ENCODE data around the gene THAP10.

THAP10 gene

DNA sequence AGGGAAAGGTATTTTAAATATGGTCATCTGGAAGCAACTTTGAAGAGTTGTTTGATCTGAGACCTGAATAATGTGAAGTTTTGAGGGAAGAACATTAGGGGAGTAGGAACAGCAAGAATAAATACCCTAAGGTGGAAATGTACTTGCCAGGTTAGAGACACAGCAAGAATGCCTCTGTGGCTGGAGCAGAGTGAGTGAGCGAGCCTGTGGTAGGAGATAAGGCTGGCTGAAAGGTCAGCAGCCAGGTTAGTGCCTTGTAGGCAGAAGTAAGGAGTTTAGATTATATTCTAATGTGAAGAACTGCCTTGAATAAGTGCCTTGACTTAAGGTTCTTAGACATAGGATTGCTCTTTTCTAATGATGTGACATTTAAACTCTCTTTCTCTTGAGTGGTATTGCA, 18.7 kb upstream of the THAP10 start:
- in situ Hi-C loops (cut with MboI; ENCODE audit: low sequenced_read_pairs, unreplicated experiment): no loop called here
- DNase-seq (ENCODE audit: low spot score): no peak
- TF ChIP-seq, protein P1, sequence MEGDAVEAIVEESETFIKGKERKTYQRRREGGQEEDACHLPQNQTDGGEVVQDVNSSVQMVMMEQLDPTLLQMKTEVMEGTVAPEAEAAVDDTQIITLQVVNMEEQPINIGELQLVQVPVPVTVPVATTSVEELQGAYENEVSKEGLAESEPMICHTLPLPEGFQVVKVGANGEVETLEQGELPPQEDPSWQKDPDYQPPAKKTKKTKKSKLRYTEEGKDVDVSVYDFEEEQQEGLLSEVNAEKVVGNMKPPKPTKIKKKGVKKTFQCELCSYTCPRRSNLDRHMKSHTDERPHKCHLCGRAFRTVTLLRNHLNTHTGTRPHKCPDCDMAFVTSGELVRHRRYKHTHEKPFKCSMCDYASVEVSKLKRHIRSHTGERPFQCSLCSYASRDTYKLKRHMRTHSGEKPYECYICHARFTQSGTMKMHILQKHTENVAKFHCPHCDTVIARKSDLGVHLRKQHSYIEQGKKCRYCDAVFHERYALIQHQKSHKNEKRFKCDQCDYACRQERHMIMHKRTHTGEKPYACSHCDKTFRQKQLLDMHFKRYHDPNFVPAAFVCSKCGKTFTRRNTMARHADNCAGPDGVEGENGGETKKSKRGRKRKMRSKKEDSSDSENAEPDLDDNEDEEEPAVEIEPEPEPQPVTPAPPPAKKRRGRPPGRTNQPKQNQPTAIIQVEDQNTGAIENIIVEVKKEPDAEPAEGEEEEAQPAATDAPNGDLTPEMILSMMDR (IDR thresholded peaks at IDR 0.05; ENCODE audit: borderline replicate concordance, control extremely low read depth, extremely low read depth, insufficient read depth, missing control alignments): no peak

DNA sequence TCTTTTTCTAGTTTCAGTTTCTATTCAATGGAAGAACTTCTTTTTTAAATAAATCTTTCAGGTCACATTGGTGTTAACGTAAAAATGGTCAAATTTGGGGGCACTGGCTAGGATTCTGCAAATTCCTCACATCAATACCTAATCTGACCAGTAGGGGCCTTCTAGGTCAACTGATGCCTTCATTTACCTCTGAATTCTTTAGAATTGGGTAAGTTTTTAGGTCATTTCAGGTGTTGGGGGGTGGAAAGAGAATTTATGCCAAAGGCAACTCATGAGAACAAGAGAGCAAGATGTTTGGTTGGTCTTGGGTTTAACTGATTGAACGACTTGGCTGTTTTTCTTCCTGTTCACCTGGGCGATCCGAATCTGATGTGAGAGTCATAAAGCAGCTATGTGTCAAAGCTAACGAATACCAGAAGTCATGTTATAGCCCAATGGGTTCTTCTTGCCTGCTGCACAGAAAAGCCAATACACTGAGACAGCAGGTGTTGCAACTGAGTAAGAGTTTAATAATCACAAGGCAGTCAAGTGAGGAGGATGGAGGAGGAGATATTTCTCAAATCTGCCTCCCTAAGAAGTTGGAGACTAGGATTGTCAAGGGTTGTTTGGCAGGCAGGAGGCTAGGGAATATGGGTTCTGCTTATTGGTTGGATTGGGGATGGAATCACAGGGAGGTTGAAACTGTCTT, 15.7 kb upstream of the THAP10 start:
- in situ Hi-C loops (cut with MboI; ENCODE audit: low sequenced_read_pairs, unreplicated experiment): no loop called here
- TF ChIP-seq, protein P1 (IDR thresholded peaks at IDR 0.05; ENCODE audit: borderline replicate concordance, control extremely low read depth, extremely low read depth, insufficient read depth, missing control alignments): no peak
- DNase-seq (ENCODE audit: low spot score): no peak

DNA sequence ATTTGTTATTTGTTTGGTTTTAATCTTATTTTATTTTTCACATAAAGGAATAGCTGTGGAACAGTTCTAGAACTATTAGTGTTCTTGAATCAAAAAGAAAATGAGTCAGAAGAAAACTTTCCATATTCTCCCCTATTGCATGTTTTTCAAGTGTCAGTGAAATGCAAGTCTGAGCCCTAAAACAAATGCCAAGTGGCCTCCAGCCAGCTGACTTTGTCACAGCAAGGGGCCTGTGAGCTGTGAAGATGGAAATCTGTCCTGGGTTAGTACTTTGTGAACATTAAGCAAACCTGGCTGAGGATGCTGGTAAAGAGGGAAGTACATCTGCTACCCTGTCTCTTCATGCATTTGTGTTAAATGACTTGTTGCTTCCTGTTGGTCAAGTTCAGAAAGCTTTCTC, 14.6 kb upstream of the THAP10 start:
- TF ChIP-seq, protein P1 (IDR thresholded peaks at IDR 0.05; ENCODE audit: borderline replicate concordance, control extremely low read depth, extremely low read depth, insufficient read depth, missing control alignments): no peak
- no peak for DNase-seq (ENCODE audit: low spot score)
- in situ Hi-C loops (cut with MboI; ENCODE audit: low sequenced_read_pairs, unreplicated experiment): no loop called here

DNA sequence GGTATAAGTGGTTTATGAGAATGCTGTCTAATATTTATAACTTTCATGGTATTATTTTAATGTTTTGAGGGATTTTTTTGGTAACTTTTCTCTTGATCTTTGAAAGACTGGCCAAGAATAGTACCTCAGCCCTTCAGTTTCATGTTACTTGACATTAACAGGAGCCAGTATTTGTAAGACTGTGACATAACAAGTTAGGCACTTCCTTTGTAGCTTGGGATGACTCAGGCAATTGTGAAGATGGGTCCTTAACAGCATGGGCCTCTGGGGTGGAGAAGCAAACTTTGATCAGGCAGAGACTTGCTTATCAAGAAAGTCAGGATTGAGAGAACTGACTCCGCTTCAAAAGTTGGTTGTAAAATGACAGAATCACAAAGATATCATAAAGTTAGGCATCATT, 9.9 kb upstream of the THAP10 start:
- DNase-seq (ENCODE audit: low spot score): no peak

DNA sequence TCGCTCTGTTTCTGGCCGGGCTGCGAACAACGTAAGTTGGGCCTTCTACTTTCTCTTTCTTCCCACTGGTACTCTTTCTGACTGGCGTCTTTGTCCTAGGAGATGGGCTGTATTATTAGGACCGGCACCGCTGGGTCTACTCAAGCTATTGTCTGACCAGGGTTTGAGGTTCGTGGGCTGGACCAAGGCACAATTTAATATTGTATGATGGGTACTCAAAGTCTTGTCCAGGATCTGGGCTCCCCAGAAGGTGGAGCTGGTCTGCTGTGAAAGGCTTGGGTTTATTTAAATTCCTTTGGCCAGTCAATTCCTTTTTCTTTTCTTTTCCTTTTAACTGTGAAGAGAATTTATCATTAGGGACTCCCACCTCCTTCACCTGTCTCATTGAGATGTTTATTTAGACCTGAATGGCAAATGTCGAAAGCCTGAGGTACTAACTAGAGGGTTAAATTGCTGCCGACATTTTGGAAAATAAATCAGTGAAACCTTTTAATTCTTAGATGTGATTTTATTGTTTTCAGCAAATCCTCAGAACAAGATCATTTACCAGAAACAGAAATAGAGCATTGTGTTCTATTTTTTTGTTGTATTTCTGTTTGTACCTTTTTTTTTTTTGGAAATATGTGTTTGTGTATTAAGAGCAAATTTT, 803 bp upstream of the THAP10 start:
- peak; percentile 41 for DNase-seq (ENCODE audit: low spot score)
- in situ Hi-C loops (cut with MboI; ENCODE audit: low sequenced_read_pairs, unreplicated experiment): no loop called here
- TF ChIP-seq, protein P1 (IDR thresholded peaks at IDR 0.05; ENCODE audit: borderline replicate concordance, control extremely low read depth, extremely low read depth, insufficient read depth, missing control alignments): peak; percentile 43

More for the DNA sequence above, 9.9 kb upstream of the THAP10 start:
- TF ChIP-seq, protein P1 (IDR thresholded peaks at IDR 0.05; ENCODE audit: borderline replicate concordance, control extremely low read depth, extremely low read depth, insufficient read depth, missing control alignments): no peak
- in situ Hi-C loops (cut with MboI; ENCODE audit: low sequenced_read_pairs, unreplicated experiment): no loop called here

DNA sequence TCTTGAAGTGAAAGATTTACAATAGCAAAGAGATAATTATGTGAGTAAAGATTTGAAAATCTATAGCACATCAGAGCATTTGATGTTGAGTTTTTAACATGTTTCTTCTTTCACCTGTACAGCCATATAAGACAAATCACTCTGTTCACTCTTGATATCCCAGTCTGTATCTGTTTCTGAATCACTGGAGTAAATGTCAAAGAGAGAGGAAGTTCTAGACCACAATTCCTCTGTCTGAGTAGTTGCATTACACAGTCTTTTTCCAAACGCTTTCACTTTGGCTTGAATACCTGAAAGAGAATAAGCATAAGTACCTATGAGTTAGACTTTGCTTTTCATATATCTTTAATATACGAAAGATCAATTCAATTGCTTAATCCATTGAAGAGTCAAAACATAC, 9.9 kb downstream of the THAP10 start:
- in situ Hi-C loops (cut with MboI; ENCODE audit: low sequenced_read_pairs, unreplicated experiment): no loop called here
- DNase-seq (ENCODE audit: low spot score): no peak
- TF ChIP-seq, protein P1 (IDR thresholded peaks at IDR 0.05; ENCODE audit: borderline replicate concordance, control extremely low read depth, extremely low read depth, insufficient read depth, missing control alignments): no peak

Data from GM13976 (cell line).